BJ (cell line): ENCODE results near the gene PDE4D. TPM values are rescaled to one million over a fixed set of nuclear protein-coding genes. Genes with fewer than 3 reads are reported as not detected.
"Not testable (repeated sequence)": the region's sequence is repeated elsewhere in the genome, so short reads cannot be mapped to it uniquely, and the experiment has no call there.

ENCODE experiments used
- CTCF ChIA-PET: fragments of 350-600 bp; formaldehyde crosslinking; extraction: SDS; loops from one replicate; lab custom pipeline; 2021; ENCODE audit warnings: antibody characterized with exemption, inconsistent platforms; lab: Yijun Ruan, JAX
- POLR2A ChIA-PET: fragments of 300-600 bp; sonication (Branson Sonifier 250); formaldehyde crosslinking; extraction: SDS; loops from one replicate; lab custom pipeline; 2021; ENCODE audit warnings: antibody characterized with exemption; lab: Charles Lee
- DNase-seq: peaks from one replicate; pipeline ENCODE4 v3.0.0-alpha.2; 2011; ENCODE audit warnings: low read depth
- H3K27me3 ChIP-seq: 2 replicates; pipeline ENCODE4 v1.6.0; 2011; ENCODE audit warnings: low read length; ENCODE audit not compliant: control insufficient read depth, insufficient read depth
- H3K36me3 ChIP-seq: 2 replicates; pipeline ENCODE4 v1.5.1; 2011; ENCODE audit warnings: low read length; ENCODE audit not compliant: control insufficient read depth, insufficient read depth
- H3K4me3 ChIP-seq: 2 replicates; pipeline ENCODE4 v1.5.1; 2011; ENCODE audit warnings: low read depth, mild to moderate bottlenecking, control low read depth, low read length
- CTCF ChIP-seq: IDR thresholded peaks from 2 replicates; pipeline ENCODE4 v1.5.1; 2011; ENCODE audit warnings: low read depth, mild to moderate bottlenecking, control low read depth, inconsistent platforms, low read length, moderate library complexity; ENCODE audit not compliant: insufficient read depth
- polyA plus RNA-seq: library from polyadenylated mRNA; depleted of rRNA; stranded (reverse); fragments of >200 nt; gene quantifications from 2 replicates; pipeline ENCODE4 v1.2.3, GENCODE V29; 2011

Gene PDE4D
- polyA plus RNA-seq, 1 experiment, result 2.8 TPM

DNA sequence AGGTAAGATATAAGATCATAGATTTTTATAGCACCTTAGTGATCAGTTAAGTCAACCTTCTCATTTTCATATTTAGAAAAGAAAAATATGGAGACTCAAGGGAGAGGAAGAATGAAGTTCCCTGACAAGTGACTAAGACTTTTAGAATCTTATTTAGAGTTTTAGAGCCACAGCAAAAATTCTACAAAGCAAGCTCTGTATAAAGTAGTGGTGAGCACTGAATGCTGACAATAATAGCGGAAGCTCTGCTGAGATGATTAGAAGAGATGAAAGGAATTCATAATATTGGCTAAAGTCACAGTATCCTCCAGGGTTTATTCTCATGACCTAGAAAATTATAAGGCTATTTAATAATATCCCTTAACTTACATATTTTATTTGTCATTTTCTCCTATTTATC lies 316.0 kb downstream of the PDE4D start:
- Histone ChIP-seq H3K4me3 (no peak overlapping the region), H3K27me3 (no peaks in the 10 kb centered on the region), H3K36me3 (no peaks in the 10 kb centered on the region)
- CTCF ChIA-PET, result no interaction called here
- POLR2A ChIA-PET, result no interaction called here
- no peak for DNase-seq
- no peak for TF ChIP-seq CTCF

GRCh38 chr5:59575648-59576445 lies 317.7 kb downstream of the PDE4D start:
- no peak for TF ChIP-seq CTCF
- POLR2A ChIA-PET, result no interaction called here

DNA sequence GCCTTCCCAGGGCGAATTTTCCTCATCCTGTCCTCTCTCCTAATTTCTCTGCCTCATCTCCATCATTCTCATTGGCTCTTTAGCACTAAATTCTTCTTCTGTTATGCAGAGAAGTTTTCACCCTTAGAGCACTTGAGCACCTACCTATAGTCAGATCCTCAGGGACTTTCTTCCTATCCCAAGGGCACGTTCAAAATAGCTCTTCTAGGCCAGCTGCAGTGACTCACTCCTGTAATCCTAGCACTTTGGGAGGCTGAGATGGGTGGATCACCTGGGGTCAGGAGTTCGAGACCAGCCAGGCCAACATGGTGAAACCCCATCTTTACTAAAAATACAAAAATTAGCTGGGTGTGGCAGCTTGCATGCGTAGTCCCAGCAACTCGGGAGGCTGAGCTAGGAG lies 320.0 kb downstream of the PDE4D start:
- H3K27me3 ChIP-seq, POLR2A ChIA-PET, CTCF ChIA-PET, H3K4me3 ChIP-seq, DNase-seq, H3K36me3 ChIP-seq: not testable (repeated sequence)

More at GRCh38 chr5:59575648-59576445, 317.7 kb downstream of the PDE4D start:
- Histone ChIP-seq H3K36me3 (no peaks in the 10 kb centered on the region), H3K4me3 (no peak overlapping the region), H3K27me3 (no peaks in the 10 kb centered on the region)
- CTCF ChIA-PET, result no interaction called here
- no peak for DNase-seq

GRCh38 chr5:59571067-59571466 lies 322.5 kb downstream of the PDE4D start:
- TF ChIP-seq CTCF, result no peak
- no peaks in the 10 kb centered on the region for H3K36me3 ChIP-seq
- ChIA-PET CTCF (interaction anchor here (0.6 to 0.7 kb wide), 2 partner anchors 484 to 1083 kb away, joined by 3 read pairs; no protein-coding TSS in a partner anchor), POLR2A (no interaction called here)
- H3K4me3 ChIP-seq, result no peak overlapping the region
- no peak for DNase-seq
- H3K27me3 ChIP-seq, result no peaks in the 10 kb centered on the region

- H3K36me3 ChIP-seq, result no peaks in the 10 kb centered on the region
- H3K27me3 ChIP-seq, result no peaks in the 10 kb centered on the region
- H3K4me3 ChIP-seq, result no peak overlapping the region
- no peak for TF ChIP-seq CTCF
- CTCF ChIA-PET, result no interaction called here
- no peak for DNase-seq
- POLR2A ChIA-PET, result no interaction called here
Observed at GRCh38 chr5:59569608-59570334, 323.8 kb downstream of the PDE4D start.
